Stimulated activated CD4-positive, alpha-beta T cell treated with anti-CD3 and anti-CD28 coated beads, Interleukin-12 subunit alpha, Interleukin-12 subunit beta, amount 100 ng/mL, for 4 hours (primary cell): Measurements from ENCODE around the gene FGR.

ENCODE experiments used
- DNase-seq: peaks from one replicate; pipeline ENCODE4 v3.0.0-alpha.2; 2020

The FGR gene

DNA sequence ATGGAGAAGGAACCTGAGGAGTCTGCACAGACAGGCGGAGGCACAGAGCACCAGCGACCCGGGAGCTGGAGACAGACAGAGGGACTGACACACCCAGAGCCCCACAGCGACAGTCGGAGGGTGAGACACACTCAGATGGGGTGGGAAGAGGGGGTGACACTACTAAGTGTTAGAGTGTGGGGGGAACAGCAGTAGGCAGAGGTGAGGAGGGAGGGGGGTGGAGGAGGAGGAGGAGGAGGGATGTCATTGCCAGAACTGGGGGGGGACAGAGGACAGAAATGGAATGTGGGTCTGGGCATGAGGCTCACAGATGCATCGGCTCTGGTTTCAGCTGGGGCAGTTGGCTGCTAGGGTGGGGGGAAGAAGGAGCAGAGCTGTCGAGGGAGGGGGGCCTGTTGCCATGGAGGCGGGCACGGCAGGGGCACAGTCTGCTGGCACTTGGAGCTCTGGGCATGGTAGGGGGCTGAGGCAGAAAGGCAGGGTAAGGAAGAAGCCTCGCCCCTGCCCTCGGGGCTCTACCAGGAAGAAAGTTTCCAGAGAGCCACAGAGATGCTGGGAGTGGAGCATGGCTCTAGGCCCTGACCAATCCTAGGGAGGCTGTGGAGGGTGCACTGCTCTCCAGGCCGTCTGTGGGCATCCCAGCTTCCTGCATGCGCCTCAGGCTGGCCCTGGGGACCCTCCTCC lies 68.4 kb downstream of the FGR start:
- no peak for DNase-seq

DNA sequence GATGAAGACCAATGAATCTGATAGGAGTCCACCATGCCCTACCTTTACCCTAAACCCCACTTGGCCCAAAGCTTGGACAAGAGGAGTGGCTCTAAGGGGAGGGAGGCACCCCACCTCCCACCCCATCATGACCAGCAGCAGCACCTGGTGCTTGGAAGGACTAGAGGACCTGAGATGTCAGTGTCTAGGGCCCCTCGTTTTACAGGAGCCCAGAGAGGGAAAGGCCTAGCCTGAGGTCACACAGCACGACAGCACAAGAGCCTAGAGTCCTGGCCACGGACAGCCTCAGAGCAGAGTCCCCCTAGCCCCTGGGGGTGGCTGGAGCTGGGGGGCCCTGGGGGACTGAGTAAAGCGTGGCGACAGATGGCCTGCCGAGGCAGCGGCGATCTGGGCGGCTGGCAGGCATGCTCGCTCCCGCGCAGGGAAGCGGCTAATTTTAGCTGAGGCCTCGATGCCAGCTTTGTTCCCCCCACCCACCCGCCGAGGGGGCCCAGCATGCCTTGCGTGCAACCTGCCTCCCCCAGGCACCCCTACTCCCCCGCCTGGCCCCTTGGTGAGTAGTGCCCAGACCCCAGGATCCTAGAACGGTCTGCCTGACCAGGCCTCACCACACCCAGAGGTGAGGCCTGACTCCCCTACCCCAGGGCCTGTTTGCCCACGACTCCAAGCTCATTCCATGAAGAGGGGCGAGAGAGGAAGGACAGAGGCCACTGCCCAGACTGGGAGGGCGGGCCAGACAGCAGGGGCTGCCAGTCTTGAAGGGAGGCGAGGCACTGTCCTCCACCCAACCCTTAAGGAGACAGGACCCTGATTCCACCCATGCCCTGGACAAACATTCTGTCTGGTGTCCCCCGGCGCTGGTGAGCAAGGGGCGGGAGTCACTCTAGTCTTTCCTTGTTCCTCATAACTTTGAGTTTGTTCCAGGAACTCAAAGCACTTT lies 70.0 kb downstream of the FGR start:
- no peak for DNase-seq

DNA sequence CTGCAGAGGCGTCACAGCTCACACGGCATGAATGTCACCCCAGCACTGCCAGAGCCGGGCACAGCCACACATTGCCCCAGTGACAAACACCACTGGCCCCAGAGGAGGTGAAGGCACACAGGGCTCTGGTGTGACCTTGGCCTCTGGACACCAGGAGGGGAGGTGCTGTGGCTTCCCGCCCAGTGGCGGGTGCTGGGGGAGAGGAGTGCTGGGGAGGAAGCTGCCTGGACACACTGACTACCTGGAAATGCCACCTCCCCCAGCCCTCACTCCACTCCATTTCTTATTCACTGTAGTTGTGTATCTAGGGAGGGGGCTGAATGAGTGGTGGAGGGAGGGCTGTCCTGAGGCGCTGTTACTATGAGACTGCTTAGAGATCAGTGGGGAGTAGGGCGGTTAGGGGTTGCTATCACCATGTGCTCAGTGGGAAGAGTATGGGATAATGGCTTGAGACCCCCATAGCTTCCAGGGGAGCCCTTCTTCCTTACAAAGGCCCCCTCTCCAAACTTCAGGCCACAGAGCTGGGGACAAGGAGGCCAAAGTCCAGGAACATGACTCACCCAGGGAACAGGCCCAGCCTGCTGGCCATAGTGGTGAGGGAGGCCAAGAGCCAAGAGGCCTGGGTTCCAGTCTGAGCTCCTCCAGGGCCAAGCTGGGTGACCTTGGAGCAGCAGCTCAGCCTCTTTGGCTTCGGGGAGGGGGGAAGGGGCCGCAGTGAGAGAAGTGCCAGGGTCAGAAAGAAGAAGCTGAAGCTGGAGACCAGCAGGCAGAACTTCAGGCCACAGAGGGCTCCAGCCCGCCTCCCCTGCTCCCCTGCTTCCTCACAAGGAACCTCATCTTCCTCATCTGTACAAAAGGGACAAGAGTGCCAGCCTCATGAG lies 71.2 kb downstream of the FGR start:
- no peak for DNase-seq

DNA sequence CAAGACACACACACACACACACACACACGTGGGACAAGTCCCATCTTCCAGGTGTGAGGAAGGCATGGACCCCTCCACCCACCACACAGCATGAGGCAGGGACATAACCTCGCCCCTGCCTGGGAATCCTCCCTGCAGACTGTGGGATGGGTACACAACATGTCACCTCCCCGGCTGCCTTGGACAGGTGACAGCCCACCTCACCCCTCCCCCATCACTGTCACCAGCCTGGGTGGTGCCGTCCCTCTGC lies 71.7 kb downstream of the FGR start:
- DNase-seq, result no peak

DNA sequence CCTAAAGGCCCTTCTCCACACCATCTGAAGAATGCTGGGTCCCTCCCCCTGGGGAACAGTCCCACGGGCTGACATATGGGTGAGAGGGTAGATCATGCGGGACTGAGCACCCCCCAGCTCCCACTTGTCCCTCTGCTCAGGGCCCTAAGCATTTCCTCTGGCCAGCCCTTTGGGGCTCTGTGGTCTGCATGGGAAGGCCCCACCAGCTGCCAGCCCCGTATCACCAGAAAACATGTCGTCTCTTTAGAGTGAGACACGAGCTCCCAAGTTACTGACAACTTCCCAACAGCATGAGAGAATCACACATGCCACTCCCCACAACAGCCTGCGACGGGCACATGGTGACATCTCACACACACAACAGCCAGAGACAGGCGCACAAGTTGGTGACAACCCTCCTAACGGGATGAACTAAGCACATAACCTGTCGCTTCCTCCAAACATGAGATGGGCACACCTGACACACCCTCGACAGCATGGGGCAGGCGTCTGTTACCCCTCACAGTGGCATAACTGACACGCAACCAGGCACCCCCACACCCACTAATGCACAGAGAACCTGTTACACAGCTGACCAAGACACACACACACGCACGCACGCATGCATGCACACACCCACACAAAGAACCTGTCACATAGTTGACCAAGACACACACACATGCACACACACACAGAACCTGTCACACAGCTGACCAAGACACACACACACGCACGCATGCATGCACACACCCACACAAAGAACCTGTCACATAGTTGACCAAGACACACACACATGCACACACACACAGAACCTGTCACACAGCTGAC lies 72.2 kb downstream of the FGR start:
- DNase-seq, result no peak
